Neural cell (in vitro differentiated cells): ENCODE measurements around the gene GLO1. TPM values are rescaled to one million over a fixed set of nuclear protein-coding genes. Genes with fewer than 3 reads are reported as not detected.

Experiments used
- H2AFZ ChIP-seq: fragments of 200-600, 300-800 bp; sonication (generic), shearing (Covaris generic); 2 replicates; pipeline ENCODE4 v1.6.0; 2014; ENCODE audit warnings: low read depth, mild to moderate bottlenecking, antibody characterized with exemption, low read length, moderate library complexity
- H3F3A ChIP-seq: fragments of 200-600 bp; shearing (Covaris generic); 2 replicates; pipeline ENCODE4 v1.6.1; 2016; ENCODE audit warnings: mild to moderate bottlenecking, moderate library complexity, mixed read lengths, antibody characterized with exemption, low read length; ENCODE audit not compliant: insufficient read depth, poor library complexity, severe bottlenecking
- H3K27ac ChIP-seq: fragments of 200-600, 300-800 bp; sonication (generic), shearing (Covaris generic); 2 replicates; pipeline ENCODE4 v1.5.1; 2014; ENCODE audit warnings: mild to moderate bottlenecking, low read length, moderate library complexity
- H3K27me3 ChIP-seq: fragments of 300-800, 200-600 bp; sonication (generic), shearing (Covaris generic); 2 replicates; pipeline ENCODE4 v1.6.0; 2014; ENCODE audit warnings: mild to moderate bottlenecking, low read depth, low read length, moderate library complexity; ENCODE audit not compliant: insufficient read depth
- H3K36me3 ChIP-seq: fragments of 300-800, 200-600 bp; sonication (generic), shearing (Covaris generic); 2 replicates; pipeline ENCODE4 v1.5.1; 2014; ENCODE audit warnings: mild to moderate bottlenecking, antibody characterized with exemption, low read length, moderate library complexity; ENCODE audit not compliant: insufficient read depth
- H3K4me2 ChIP-seq: fragments of 300-800, 200-600 bp; sonication (generic), shearing (Covaris generic); 2 replicates; pipeline ENCODE4 v1.6.0; 2014; ENCODE audit warnings: mild to moderate bottlenecking, low read length
- H3K4me3 ChIP-seq: fragments of 300-800, 200-600 bp; sonication (generic), shearing (Covaris generic); 2 replicates; pipeline ENCODE4 v1.5.1; 2014; ENCODE audit warnings: mild to moderate bottlenecking, low read length, moderate library complexity
- H3K79me2 ChIP-seq: fragments of 200-600 bp; shearing (Covaris generic); replicated peaks from 2 replicates; pipeline ENCODE4 v1.6.0; 2014; ENCODE audit warnings: mild to moderate bottlenecking, low read length, moderate library complexity; ENCODE audit not compliant: insufficient read depth
- H3K9ac ChIP-seq: fragments of 300-800, 200-600 bp; sonication (generic), shearing (Covaris generic); 2 replicates; pipeline ENCODE4 v1.6.1; 2016; ENCODE audit warnings: mild to moderate bottlenecking, low read length, mixed read lengths
- H3K9me2 ChIP-seq: fragments of 200-600 bp; shearing (Covaris generic); 2 replicates; pipeline ENCODE4 v1.6.1; 2016; ENCODE audit warnings: mild to moderate bottlenecking, low read length, mixed read lengths; ENCODE audit not compliant: insufficient read depth
- H3K9me3 ChIP-seq: fragments of 200-600, 300-800 bp; sonication (generic), shearing (Covaris generic); 2 replicates; pipeline ENCODE4 v1.6.1; 2016; ENCODE audit warnings: mild to moderate bottlenecking, mixed run types, low read length, moderate library complexity, mixed read lengths
- H4K20me1 ChIP-seq: fragments of 200-600 bp; shearing (Covaris generic); 2 replicates; pipeline ENCODE4 v1.6.1; 2016; ENCODE audit warnings: mild to moderate bottlenecking, mixed run types; ENCODE audit not compliant: insufficient read depth
- EP300 ChIP-seq: fragments of 450-650 bp; conservative IDR thresholded peaks from 2 replicates; pipeline ENCODE4 v1.6.1; 2014; ENCODE audit warnings: antibody characterized with exemption, mild to moderate bottlenecking, moderate library complexity; ENCODE audit not compliant: poor library complexity, severe bottlenecking
- EZH2 ChIP-seq: fragments of 200-600, 300-800 bp; shearing (Covaris generic), sonication (generic); IDR thresholded peaks from 2 replicates; pipeline ENCODE4 v1.6.1; 2014; ENCODE audit warnings: antibody characterized with exemption, low read length, borderline replicate concordance, mild to moderate bottlenecking; ENCODE audit not compliant: insufficient read depth, poor library complexity, severe bottlenecking
- MXI1 ChIP-seq: fragments of 450-650 bp; conservative IDR thresholded peaks from 2 replicates; pipeline ENCODE4 v1.6.1; 2014; ENCODE audit warnings: antibody characterized with exemption, mild to moderate bottlenecking; ENCODE audit not compliant: poor library complexity, severe bottlenecking
- POLR2AphosphoS5 ChIP-seq: IDR thresholded peaks from 2 replicates; pipeline ENCODE4 v1.6.1; 2012
- RAD21 ChIP-seq: fragments of 450-650 bp; conservative IDR thresholded peaks from 2 replicates; pipeline ENCODE4 v1.6.1; 2014; ENCODE audit warnings: antibody characterized with exemption, mild to moderate bottlenecking, moderate library complexity
- SMC3 ChIP-seq: fragments of 450-650 bp; conservative IDR thresholded peaks from 2 replicates; pipeline ENCODE4 v1.6.1; 2014; ENCODE audit warnings: antibody characterized with exemption, mild to moderate bottlenecking, moderate library complexity; ENCODE audit not compliant: poor library complexity
- TAF1 ChIP-seq: IDR thresholded peaks from 2 replicates; pipeline ENCODE4 v1.6.1; 2012; ENCODE audit warnings: low read depth
- polyA plus RNA-seq: library from polyadenylated mRNA; depleted of rRNA; stranded (reverse); fragments of >200 nt; gene quantifications from 2 replicates; pipeline ENCODE4 v1.2.3, GENCODE V29; 2014
- TF ChIP-seq, protein P1 (sequence below): fragments of 450-650 bp; IDR thresholded peaks from 2 replicates; pipeline ENCODE4 v1.5.1; 2014; ENCODE audit warnings: antibody characterized with exemption, mild to moderate bottlenecking, moderate library complexity; ENCODE audit not compliant: poor library complexity, severe bottlenecking
- TF ChIP-seq, protein P2 (sequence below): IDR thresholded peaks from 2 replicates; pipeline ENCODE4 v1.6.1; 2012; ENCODE audit warnings: borderline replicate concordance

GLO1 gene
- polyA plus RNA-seq, 1 donor from 2014 or later: 94.8 TPM

DNA sequence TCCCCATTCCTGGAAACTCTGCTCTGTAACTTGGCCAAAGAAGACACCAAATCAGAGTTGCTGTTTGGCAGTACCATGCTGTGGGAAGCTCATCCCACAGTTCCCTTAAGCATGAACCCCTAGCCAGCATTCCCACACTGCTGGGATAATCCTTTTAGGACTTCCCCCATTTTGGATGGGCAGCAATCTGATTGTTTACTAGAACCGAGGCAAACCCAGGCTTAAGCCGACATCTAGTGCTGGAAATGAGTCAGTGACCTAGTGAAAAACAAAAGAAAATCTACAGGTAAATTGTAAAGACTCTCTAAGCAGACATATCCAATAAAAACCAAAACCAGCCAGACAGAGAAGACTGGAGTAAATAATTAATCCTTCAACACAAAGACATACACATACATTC is 17.4 kb upstream of the GLO1 start:
- no peaks in the 10 kb centered on the region for H3K9me2 ChIP-seq
- no peak overlapping the region for H3K27ac ChIP-seq
- no peaks in the 10 kb centered on the region for H3K9me3 ChIP-seq
- H3K79me2 ChIP-seq: no peaks in the 10 kb centered on the region
- peaks cover 2% of the 10 kb centered on the region for H3K27me3 ChIP-seq
- no peaks in the 10 kb centered on the region for H4K20me1 ChIP-seq
- H3K4me2 ChIP-seq: no peak overlapping the region
- no peak overlapping the region for H3K9ac ChIP-seq
- no peak overlapping the region for H2AFZ ChIP-seq
- H3F3A ChIP-seq: no peaks in the 10 kb centered on the region
- H3K36me3 ChIP-seq: no peaks in the 10 kb centered on the region
- H3K4me3 ChIP-seq: no peak overlapping the region
- TF ChIP-seq POLR2AphosphoS5 (no peak), SMC3 (no peak), MXI1 (no peak), EZH2 (no peak), EP300 (no peak)
- TF ChIP-seq, protein P1, sequence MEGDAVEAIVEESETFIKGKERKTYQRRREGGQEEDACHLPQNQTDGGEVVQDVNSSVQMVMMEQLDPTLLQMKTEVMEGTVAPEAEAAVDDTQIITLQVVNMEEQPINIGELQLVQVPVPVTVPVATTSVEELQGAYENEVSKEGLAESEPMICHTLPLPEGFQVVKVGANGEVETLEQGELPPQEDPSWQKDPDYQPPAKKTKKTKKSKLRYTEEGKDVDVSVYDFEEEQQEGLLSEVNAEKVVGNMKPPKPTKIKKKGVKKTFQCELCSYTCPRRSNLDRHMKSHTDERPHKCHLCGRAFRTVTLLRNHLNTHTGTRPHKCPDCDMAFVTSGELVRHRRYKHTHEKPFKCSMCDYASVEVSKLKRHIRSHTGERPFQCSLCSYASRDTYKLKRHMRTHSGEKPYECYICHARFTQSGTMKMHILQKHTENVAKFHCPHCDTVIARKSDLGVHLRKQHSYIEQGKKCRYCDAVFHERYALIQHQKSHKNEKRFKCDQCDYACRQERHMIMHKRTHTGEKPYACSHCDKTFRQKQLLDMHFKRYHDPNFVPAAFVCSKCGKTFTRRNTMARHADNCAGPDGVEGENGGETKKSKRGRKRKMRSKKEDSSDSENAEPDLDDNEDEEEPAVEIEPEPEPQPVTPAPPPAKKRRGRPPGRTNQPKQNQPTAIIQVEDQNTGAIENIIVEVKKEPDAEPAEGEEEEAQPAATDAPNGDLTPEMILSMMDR: no peak

DNA sequence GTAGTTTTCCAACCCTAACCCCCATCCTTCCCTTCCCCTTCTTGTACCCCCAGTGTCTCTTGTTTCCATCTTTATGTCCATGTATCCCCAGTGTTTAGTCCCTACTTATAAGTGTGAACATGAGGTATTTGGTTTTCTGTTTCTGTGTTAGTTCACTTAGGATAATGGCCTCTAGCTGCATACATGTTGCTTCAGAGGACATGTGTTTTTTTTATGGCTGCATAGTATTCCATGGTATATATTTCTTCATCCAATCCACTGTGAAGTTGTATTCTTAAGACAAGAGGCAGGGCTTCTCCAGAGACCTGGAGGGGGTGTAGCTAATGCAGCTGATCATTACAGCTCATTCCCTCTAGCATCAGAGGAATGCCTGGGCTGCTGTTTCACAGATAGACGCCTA is 16.4 kb upstream of the GLO1 start:
- H3F3A ChIP-seq: no peaks in the 10 kb centered on the region
- no peaks in the 10 kb centered on the region for H4K20me1 ChIP-seq
- no peak overlapping the region for H3K27ac ChIP-seq
- TF ChIP-seq, protein P1: no peak
- no peak for TF ChIP-seq SMC3
- TF ChIP-seq EZH2: no peak
- no peak for TF ChIP-seq EP300
- no peak for TF ChIP-seq POLR2AphosphoS5
- TF ChIP-seq MXI1: no peak
- TF ChIP-seq, protein P2, sequence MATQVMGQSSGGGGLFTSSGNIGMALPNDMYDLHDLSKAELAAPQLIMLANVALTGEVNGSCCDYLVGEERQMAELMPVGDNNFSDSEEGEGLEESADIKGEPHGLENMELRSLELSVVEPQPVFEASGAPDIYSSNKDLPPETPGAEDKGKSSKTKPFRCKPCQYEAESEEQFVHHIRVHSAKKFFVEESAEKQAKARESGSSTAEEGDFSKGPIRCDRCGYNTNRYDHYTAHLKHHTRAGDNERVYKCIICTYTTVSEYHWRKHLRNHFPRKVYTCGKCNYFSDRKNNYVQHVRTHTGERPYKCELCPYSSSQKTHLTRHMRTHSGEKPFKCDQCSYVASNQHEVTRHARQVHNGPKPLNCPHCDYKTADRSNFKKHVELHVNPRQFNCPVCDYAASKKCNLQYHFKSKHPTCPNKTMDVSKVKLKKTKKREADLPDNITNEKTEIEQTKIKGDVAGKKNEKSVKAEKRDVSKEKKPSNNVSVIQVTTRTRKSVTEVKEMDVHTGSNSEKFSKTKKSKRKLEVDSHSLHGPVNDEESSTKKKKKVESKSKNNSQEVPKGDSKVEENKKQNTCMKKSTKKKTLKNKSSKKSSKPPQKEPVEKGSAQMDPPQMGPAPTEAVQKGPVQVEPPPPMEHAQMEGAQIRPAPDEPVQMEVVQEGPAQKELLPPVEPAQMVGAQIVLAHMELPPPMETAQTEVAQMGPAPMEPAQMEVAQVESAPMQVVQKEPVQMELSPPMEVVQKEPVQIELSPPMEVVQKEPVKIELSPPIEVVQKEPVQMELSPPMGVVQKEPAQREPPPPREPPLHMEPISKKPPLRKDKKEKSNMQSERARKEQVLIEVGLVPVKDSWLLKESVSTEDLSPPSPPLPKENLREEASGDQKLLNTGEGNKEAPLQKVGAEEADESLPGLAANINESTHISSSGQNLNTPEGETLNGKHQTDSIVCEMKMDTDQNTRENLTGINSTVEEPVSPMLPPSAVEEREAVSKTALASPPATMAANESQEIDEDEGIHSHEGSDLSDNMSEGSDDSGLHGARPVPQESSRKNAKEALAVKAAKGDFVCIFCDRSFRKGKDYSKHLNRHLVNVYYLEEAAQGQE: no peak
- no peak for TF ChIP-seq RAD21
- TF ChIP-seq TAF1: no peak
- no peaks in the 10 kb centered on the region for H3K9me3 ChIP-seq
- H3K79me2 ChIP-seq: no peaks in the 10 kb centered on the region
- peaks cover 12% of the 10 kb centered on the region for H3K27me3 ChIP-seq
- no peak overlapping the region for H3K9ac ChIP-seq
- H2AFZ ChIP-seq: no peak overlapping the region
- H3K4me2 ChIP-seq: no peak overlapping the region
- no peaks in the 10 kb centered on the region for H3K36me3 ChIP-seq
- H3K9me2 ChIP-seq: no peaks in the 10 kb centered on the region
- no peak overlapping the region for H3K4me3 ChIP-seq
